BLaER1 treated with 17β-estradiol and CSF1 and Interleukin-3, amounts not matched to agents 10 nM and 100 nM (cell line): ENCODE measurements around the gene BRD2.

ENCODE experiments used
- H3K27ac ChIP-seq, 11 experiments: shearing (Covaris generic); formaldehyde crosslinking; 2 replicates each; pipeline ENCODE4 v1.8.1; 2022
- H3K27me3 ChIP-seq, 11 experiments: shearing (Covaris generic); formaldehyde crosslinking; 2 replicates each; pipeline ENCODE4 v1.8.1; 2022
- H3K36me3 ChIP-seq, 11 experiments: shearing (Covaris generic); formaldehyde crosslinking; 2 replicates each; pipeline ENCODE4 v1.8.1; 2022
- H3K4me1 ChIP-seq, 10 experiments: shearing (Covaris generic); formaldehyde crosslinking; 2 replicates each; pipeline ENCODE4 v1.8.1; 2022
- H3K4me2 ChIP-seq, 11 experiments: shearing (Covaris generic); formaldehyde crosslinking; 2 replicates each; pipeline ENCODE4 v1.8.1; 2022
- H3K4me3 ChIP-seq, 10 experiments: shearing (Covaris generic); formaldehyde crosslinking; 2 replicates each; pipeline ENCODE4 v1.8.1; 2022
- H3K9ac ChIP-seq, 11 experiments: shearing (Covaris generic); formaldehyde crosslinking; 2 replicates each; pipeline ENCODE4 v1.8.1; 2022
- H3K9me3 ChIP-seq, 11 experiments: shearing (Covaris generic); formaldehyde crosslinking; replicated peaks in 1 of 11; 2 replicates each; pipeline ENCODE4 v1.8.1; 2022
- H4K20me1 ChIP-seq, 11 experiments: shearing (Covaris generic); formaldehyde crosslinking; 2 replicates each; pipeline ENCODE4 v1.8.1; 2022
- Cebpa-rat ChIP-seq, 11 experiments: shearing (Covaris generic); IDR thresholded peaks; 2 replicates each; pipeline ENCODE4 v1.8.1; 2022

The BRD2 gene

GRCh38 chr6:32952817-32953739 lies 15.3 kb upstream of the BRD2 start, which contains the start of gene HLA-DMA:
HLA-DMA (minus strand) TSS chr6:32953097; CDS start chr6:32953036, 61 bp downstream.
- peak within 1 kb of the TSS; percentile 75 to 91 (median 82) for H3K27ac ChIP-seq
- peak within 1 kb of the TSS; percentile 59 to 74 (median 64) for H3K4me3 ChIP-seq
- H3K4me2 ChIP-seq, result peak within 1 kb of the TSS; percentile 76 to 98 (median 92)
- TF ChIP-seq Cebpa-rat (IDR thresholded peaks at IDR 0.05), result no peak
- no peaks in the 10 kb centered on the region for H3K27me3 ChIP-seq
- H3K4me1 ChIP-seq, result peaks cover 77 to 83% (median 79%) of the 10 kb centered on the region in 10 experiments
- H3K36me3 ChIP-seq, result peaks cover 8 to 27% (median 19%) of the 10 kb centered on the region in 11 experiments; a peak in 17 of 22 replicates
- H4K20me1 ChIP-seq, result peaks cover 0 to 9% (median 0%) of the 10 kb centered on the region in 11 experiments; a peak in 4 of 22 replicates
- H3K9me3 ChIP-seq, result no peaks in the 10 kb centered on the region
- H3K9ac ChIP-seq, result peak within 1 kb of the TSS; percentile 66 to 86 (median 79)

GRCh38 chr6:32953775-32954174 lies 14.6 kb upstream of the BRD2 start:
- H3K4me1 ChIP-seq, result peaks cover 70 to 76% (median 72%) of the 10 kb centered on the region in 10 experiments
- H3K27ac ChIP-seq, result peak overlapping the region in 10 of 11 experiments; percentile 4 to 91 (median 82); a peak in 17 of 22 replicates
- no peaks in the 10 kb centered on the region for H3K27me3 ChIP-seq
- TF ChIP-seq Cebpa-rat (IDR thresholded peaks at IDR 0.05), result no peak
- no peaks in the 10 kb centered on the region for H3K9me3 ChIP-seq
- peak overlapping the region; percentile 21 to 92 (median 82); a peak in 21 of 22 replicates for H3K4me2 ChIP-seq
- H3K9ac ChIP-seq, result no peak overlapping the region
- H4K20me1 ChIP-seq, result peaks cover 0 to 8% (median 0%) of the 10 kb centered on the region in 11 experiments; a peak in 4 of 22 replicates
- H3K4me3 ChIP-seq, result no peak overlapping the region
- H3K36me3 ChIP-seq, result peaks cover 8 to 21% (median 15%) of the 10 kb centered on the region in 11 experiments; a peak in 17 of 22 replicates

- peak overlapping the region; percentile 10 to 92 (median 57); a peak in 18 of 22 replicates for H3K4me2 ChIP-seq
- H3K36me3 ChIP-seq, result peaks cover 6 to 16% (median 11%) of the 10 kb centered on the region in 11 experiments; a peak in 17 of 22 replicates
Observed at GRCh38 chr6:32954267-32954666, 14.1 kb upstream of the BRD2 start.

DNA sequence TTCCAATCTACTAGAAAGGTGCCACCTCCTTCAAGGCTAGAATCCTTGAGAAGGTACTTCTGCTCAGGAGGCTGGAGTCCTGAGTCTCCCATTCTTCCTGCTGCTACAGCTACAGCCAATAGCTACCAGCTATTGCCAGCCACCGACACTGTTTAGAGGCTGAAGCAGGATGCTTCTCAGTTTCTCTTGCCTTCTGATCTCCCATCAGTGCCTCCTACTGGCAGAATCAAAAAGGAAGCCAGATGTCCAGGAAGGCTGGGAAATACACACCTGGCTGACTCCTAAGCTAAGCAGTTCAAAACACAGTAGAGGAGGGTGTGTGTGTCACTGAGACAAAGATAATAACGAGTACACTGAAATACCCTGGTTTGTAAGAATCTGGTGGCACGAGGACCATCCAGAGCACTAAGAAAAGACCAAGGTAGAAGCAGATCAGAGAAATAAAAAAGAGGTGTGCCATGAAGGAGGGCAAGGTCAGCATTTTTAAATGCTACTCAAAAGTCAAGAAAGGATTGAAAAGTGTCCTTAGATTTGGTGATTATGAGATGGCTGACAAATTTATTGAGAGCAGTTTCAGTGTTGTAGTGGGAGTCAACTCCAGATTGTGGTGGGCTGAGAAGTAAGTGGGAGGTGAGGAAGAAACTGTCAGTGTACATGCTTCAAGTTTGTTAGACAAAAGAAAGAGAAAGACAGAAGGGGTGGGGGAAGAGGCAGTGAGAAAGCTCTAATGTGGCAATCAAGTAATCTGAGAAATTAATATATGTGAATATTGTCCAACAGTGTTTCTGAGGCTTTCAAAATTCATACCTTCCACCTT lies 13.2 kb upstream of the BRD2 start:
- no peak for TF ChIP-seq Cebpa-rat (IDR thresholded peaks at IDR 0.05)
- H3K27ac ChIP-seq, result peak overlapping the region in 2 of 11 experiments; percentile 9 to 10; a peak in 1 of 22 replicates

More at GRCh38 chr6:32954267-32954666, 14.1 kb upstream of the BRD2 start:
- Histone ChIP-seq H3K9me3 (no peaks in the 10 kb centered on the region), H3K9ac (no peak overlapping the region), H4K20me1 (peaks cover 0 to 3% (median 0%) of the 10 kb centered on the region in 11 experiments; a peak in 4 of 22 replicates), H3K4me1 (peaks cover 65 to 71% (median 67%) of the 10 kb centered on the region in 10 experiments), H3K27ac (0 out of 22 replicates have a peak overlapping the region, but pooled peaks of 1 of the 11 experiments have one; percentile 2), H3K4me3 (no peak overlapping the region), H3K27me3 (no peaks in the 10 kb centered on the region)
- no peak for TF ChIP-seq Cebpa-rat (IDR thresholded peaks at IDR 0.05)

GRCh38 chr6:32956176-32956575 lies 12.2 kb upstream of the BRD2 start:
- Histone ChIP-seq H4K20me1 (no peaks in the 10 kb centered on the region), H3K4me3 (no peak overlapping the region), H3K4me2 (peak overlapping the region in 10 of 11 experiments; percentile 10 to 68 (median 48); a peak in 17 of 22 replicates), H3K36me3 (no peaks in the 10 kb centered on the region), H3K4me1 (peaks cover 46 to 52% (median 48%) of the 10 kb centered on the region in 10 experiments), H3K27ac (no peak overlapping the region), H3K27me3 (no peaks in the 10 kb centered on the region), H3K9me3 (no peaks in the 10 kb centered on the region), H3K9ac (no peak overlapping the region)
- TF ChIP-seq Cebpa-rat (IDR thresholded peaks at IDR 0.05), result no peak

More for the DNA sequence above, 13.2 kb upstream of the BRD2 start:
- H3K4me2 ChIP-seq, result peak overlapping the region; percentile 10 to 92 (median 57); a peak in 19 of 22 replicates
- peaks cover 0 to 7% (median 3%) of the 10 kb centered on the region in 11 experiments; a peak in 6 of 22 replicates for H3K36me3 ChIP-seq
- H3K9ac ChIP-seq, result no peak overlapping the region
- no peaks in the 10 kb centered on the region for H3K27me3 ChIP-seq
- peaks cover 56 to 62% (median 58%) of the 10 kb centered on the region in 10 experiments for H3K4me1 ChIP-seq
- H3K4me3 ChIP-seq, result no peak overlapping the region
- H4K20me1 ChIP-seq, result no peaks in the 10 kb centered on the region; a peak in 1 of 22 replicates
- no peaks in the 10 kb centered on the region for H3K9me3 ChIP-seq

- H3K27ac ChIP-seq, result no peak overlapping the region
- H3K4me2 ChIP-seq, result no peak overlapping the region
- no peak for TF ChIP-seq Cebpa-rat (IDR thresholded peaks at IDR 0.05)
- H3K9ac ChIP-seq, result no peak overlapping the region
- no peaks in the 10 kb centered on the region for H3K27me3 ChIP-seq
- H3K36me3 ChIP-seq, result no peaks in the 10 kb centered on the region
- H3K4me1 ChIP-seq, result peaks cover 20 to 51% (median 30%) of the 10 kb centered on the region in 10 experiments
- H4K20me1 ChIP-seq, result no peaks in the 10 kb centered on the region
- peaks cover 0 to 5% (median 0%) of the 10 kb centered on the region in 11 experiments; a peak in 2 of 22 replicates for H3K9me3 ChIP-seq
- no peak overlapping the region for H3K4me3 ChIP-seq
Observed at GRCh38 chr6:32960563-32960962, 7.8 kb upstream of the BRD2 start.

DNA sequence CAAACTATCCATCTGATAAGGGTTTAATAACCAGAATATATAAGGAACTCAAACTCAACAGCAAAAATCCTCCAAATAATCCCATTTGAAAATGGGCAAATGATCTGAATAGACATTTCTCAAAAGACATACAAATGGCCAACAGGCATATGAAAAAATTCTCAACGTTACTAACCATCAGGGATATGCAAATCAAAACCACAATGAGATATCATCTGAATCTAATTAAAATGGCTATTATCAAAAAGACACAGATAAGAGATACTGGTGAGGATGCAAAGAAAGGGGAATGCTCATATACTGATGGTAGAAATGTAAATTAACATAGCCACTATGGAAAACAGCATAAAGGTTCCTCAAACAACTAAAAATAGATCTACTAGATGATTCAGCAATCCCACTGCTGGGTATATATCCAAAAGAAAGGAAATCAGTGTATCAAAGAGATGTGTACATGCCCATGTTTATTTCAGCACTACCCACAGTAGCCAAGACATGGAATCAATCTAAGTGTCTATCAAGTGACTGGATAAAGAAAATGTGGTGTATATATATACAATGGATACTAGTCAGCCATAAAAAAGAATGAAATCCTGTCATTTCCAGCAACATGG lies 6.1 kb upstream of the BRD2 start:
- peaks cover 0 to 5% (median 0%) of the 10 kb centered on the region in 11 experiments; a peak in 2 of 22 replicates for H3K9me3 ChIP-seq
- H3K27ac ChIP-seq, result no peak overlapping the region
- peak overlapping the region in 7 of 11 experiments; percentile 30 to 79 (median 66); a peak in 14 of 22 replicates for H3K4me2 ChIP-seq
- H3K4me1 ChIP-seq, result peaks cover 26 to 58% (median 37%) of the 10 kb centered on the region in 10 experiments
- no peak for TF ChIP-seq Cebpa-rat (IDR thresholded peaks at IDR 0.05)
- no peaks in the 10 kb centered on the region for H3K27me3 ChIP-seq
- H3K36me3 ChIP-seq, result no peaks in the 10 kb centered on the region
- H3K4me3 ChIP-seq, result no peak overlapping the region
- H4K20me1 ChIP-seq, result no peaks in the 10 kb centered on the region
- H3K9ac ChIP-seq, result no peak overlapping the region

GRCh38 chr6:32963866-32964265 lies 4.5 kb upstream of the BRD2 start:
- H3K27ac ChIP-seq, result no peak overlapping the region
- H3K4me3 ChIP-seq, result no peak overlapping the region
- H3K36me3 ChIP-seq, result no peaks in the 10 kb centered on the region
- H3K4me2 ChIP-seq, result peak overlapping the region in 9 of 11 experiments; percentile 5 to 61 (median 26); a peak in 15 of 22 replicates
- no peak for TF ChIP-seq Cebpa-rat (IDR thresholded peaks at IDR 0.05)
- no peak overlapping the region for H3K9ac ChIP-seq
- peaks cover 29 to 59% (median 42%) of the 10 kb centered on the region in 10 experiments for H3K4me1 ChIP-seq
- no peaks in the 10 kb centered on the region for H3K27me3 ChIP-seq
- no peaks in the 10 kb centered on the region for H4K20me1 ChIP-seq
- peaks cover 0 to 5% (median 0%) of the 10 kb centered on the region in 11 experiments; a peak in 2 of 22 replicates for H3K9me3 ChIP-seq
